Measurements from ENCODE around the gene NR3C2.

DNA sequence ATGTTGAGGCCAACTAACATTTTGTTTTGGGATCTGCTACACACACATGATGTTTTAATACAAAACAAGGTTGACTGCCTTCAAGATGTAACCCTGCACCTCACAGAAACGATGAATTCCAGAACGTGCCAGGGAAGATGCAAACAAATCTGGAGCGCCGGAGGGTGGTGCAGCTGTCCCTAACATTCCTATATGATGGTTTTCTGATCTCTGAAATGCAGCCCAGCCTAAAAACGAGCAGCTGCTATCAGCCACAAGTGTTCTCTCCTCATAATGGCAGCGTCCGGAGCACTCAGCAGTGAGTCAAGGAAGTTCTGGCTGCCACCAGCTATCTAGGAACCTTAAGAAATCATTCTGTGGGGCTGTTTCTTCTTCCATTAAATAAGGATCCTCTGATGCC, 333.4 kb downstream of the NR3C2 start:
- TF ChIP-seq CTCF (IDR thresholded peaks at IDR 0.05) (no peak), ZFX (IDR thresholded peaks at IDR 0.05; ENCODE audit: borderline replicate concordance) (no peak)
